MM.1S (cell line): Measurements from ENCODE around the gene TNFRSF8.

Experiments
- DNase-seq: peaks from one replicate; pipeline ENCODE4 v3.0.0-alpha.2; 2015
- H2AFZ ChIP-seq: fragments of 300-600 bp; sonication (generic); 2 replicates; pipeline ENCODE4 v1.6.0; 2016; ENCODE audit warnings: antibody characterized with exemption, low read length
- H3F3A ChIP-seq: fragments of 300-600 bp; sonication (generic); 2 replicates; pipeline ENCODE4 v1.6.1; 2016; ENCODE audit warnings: mild to moderate bottlenecking, antibody characterized with exemption, low read length, moderate library complexity, mixed read lengths; ENCODE audit not compliant: insufficient read depth
- H3K27ac ChIP-seq: fragments of 300-600 bp; sonication (generic); 2 replicates; pipeline ENCODE4 v1.5.1; 2016; ENCODE audit warnings: mild to moderate bottlenecking, low read length
- H3K27me3 ChIP-seq: fragments of 300-600 bp; sonication (generic); replicated peaks from 2 replicates; pipeline ENCODE4 v1.6.0; 2016; ENCODE audit warnings: low read length; ENCODE audit not compliant: insufficient read depth
- H3K36me3 ChIP-seq: fragments of 300-600 bp; sonication (generic); replicated peaks from 2 replicates; pipeline ENCODE4 v1.6.1; 2016; ENCODE audit warnings: mild to moderate bottlenecking, low read length, mixed read lengths; ENCODE audit not compliant: insufficient read depth
- H3K4me1 ChIP-seq: fragments of 300-600 bp; sonication (generic); 2 replicates; pipeline ENCODE4 v1.6.1; 2016; ENCODE audit warnings: low read length, mixed read lengths
- H3K4me2 ChIP-seq: fragments of 300-600 bp; sonication (generic); 2 replicates; pipeline ENCODE4 v1.6.0; 2016; ENCODE audit warnings: low read depth, low read length
- H3K4me3 ChIP-seq: fragments of 300-600 bp; sonication (generic); 2 replicates; pipeline ENCODE4 v1.5.1; 2016; ENCODE audit warnings: low read length, mixed read lengths
- H3K79me2 ChIP-seq: fragments of 300-600 bp; sonication (generic); 2 replicates; pipeline ENCODE4 v1.6.1; 2016; ENCODE audit warnings: mixed run types, low read length, mixed read lengths
- H3K9ac ChIP-seq: fragments of 300-600 bp; sonication (generic); 2 replicates; pipeline ENCODE4 v1.6.1; 2016; ENCODE audit warnings: low read length, mixed read lengths
- H3K9me2 ChIP-seq: fragments of 300-600 bp; sonication (generic); replicated peaks from 2 replicates; pipeline ENCODE4 v1.6.1; 2016; ENCODE audit warnings: mild to moderate bottlenecking, low read length, mixed read lengths; ENCODE audit not compliant: insufficient read depth
- H3K9me3 ChIP-seq: fragments of 300-600 bp; sonication (generic); replicated peaks from 2 replicates; pipeline ENCODE4 v1.6.1; 2016; ENCODE audit warnings: mild to moderate bottlenecking, low read length, mixed read lengths; ENCODE audit not compliant: insufficient read depth
- H4K20me1 ChIP-seq: fragments of 300-600 bp; sonication (generic); 2 replicates; pipeline ENCODE4 v1.6.1; 2016; ENCODE audit warnings: mild to moderate bottlenecking, low read length, moderate library complexity, mixed read lengths; ENCODE audit not compliant: insufficient read depth
- CTCF ChIP-seq: fragments of 300-600 bp; sonication (generic); IDR thresholded peaks from 2 replicates; pipeline ENCODE4 v1.5.1; 2016; ENCODE audit warnings: antibody characterized with exemption, low read length, mixed read lengths
- EZH2 ChIP-seq: fragments of 300-600 bp; sonication (generic); optimal IDR thresholded peaks from 2 replicates; pipeline ENCODE3; 2017; ENCODE audit warnings: low read depth, mild to moderate bottlenecking, antibody characterized with exemption, low read length, mixed read lengths
- EZH2phosphoT487 ChIP-seq: fragments of 300-600 bp; sonication (generic); IDR thresholded peaks from 2 replicates; pipeline ENCODE4 v1.6.1; 2018; ENCODE audit warnings: antibody characterized with exemption, low read length

Gene TNFRSF8

GRCh38 chr1:12046749-12047119 lies 16.4 kb upstream of the TNFRSF8 start:
- no peaks in the 10 kb centered on the region for H3K9me2 ChIP-seq
- no peaks in the 10 kb centered on the region for H4K20me1 ChIP-seq
- H3K36me3 ChIP-seq = no peaks in the 10 kb centered on the region
- peak overlapping the region; percentile 83 for H3K27ac ChIP-seq
- peaks cover 31% of the 10 kb centered on the region for H3F3A ChIP-seq
- DNase-seq = no peak
- no peaks in the 10 kb centered on the region for H3K9me3 ChIP-seq
- peak overlapping the region; percentile 24; the same call in 1 of the 2 replicates for H3K9ac ChIP-seq
- H2AFZ ChIP-seq = no peak overlapping the region; the same call in 1 of the 2 replicates
- peak overlapping the region; percentile 39 for H3K4me3 ChIP-seq
- peak overlapping the region; percentile 92 for H3K4me2 ChIP-seq
- H3K4me1 ChIP-seq = peaks cover 45% of the 10 kb centered on the region
- no peaks in the 10 kb centered on the region for H3K27me3 ChIP-seq
- TF ChIP-seq EZH2phosphoT487 = no peak
- H3K79me2 ChIP-seq = no peaks in the 10 kb centered on the region

GRCh38 chr1:12047120-12047876 lies 15.8 kb upstream of the TNFRSF8 start:
- H3K4me2 ChIP-seq = peak overlapping the region; percentile 92
- no peaks in the 10 kb centered on the region for H3K9me3 ChIP-seq
- H3K27ac ChIP-seq = peak overlapping the region; percentile 83
- H3F3A ChIP-seq = peaks cover 36% of the 10 kb centered on the region
- peak overlapping the region; percentile 39 for H3K4me3 ChIP-seq
- peak overlapping the region; percentile 48; the same call in 1 of the 2 replicates for H3K9ac ChIP-seq
- no peaks in the 10 kb centered on the region for H3K36me3 ChIP-seq
- H3K79me2 ChIP-seq = no peaks in the 10 kb centered on the region
- H4K20me1 ChIP-seq = no peaks in the 10 kb centered on the region
- DNase-seq = peak; percentile 90
- H3K9me2 ChIP-seq = no peaks in the 10 kb centered on the region
- no peaks in the 10 kb centered on the region for H3K27me3 ChIP-seq
- TF ChIP-seq EZH2phosphoT487 (no peak), CTCF (no peak), EZH2 (no peak)
- peaks cover 47% of the 10 kb centered on the region for H3K4me1 ChIP-seq
- peak overlapping the region; percentile 57 for H2AFZ ChIP-seq

- no peaks in the 10 kb centered on the region for H3K9me3 ChIP-seq
- no peaks in the 10 kb centered on the region for H3K9me2 ChIP-seq
- H4K20me1 ChIP-seq = no peaks in the 10 kb centered on the region
- H3K79me2 ChIP-seq = no peaks in the 10 kb centered on the region
- no peak overlapping the region; the same call in 1 of the 2 replicates for H3K9ac ChIP-seq
- H3K36me3 ChIP-seq = no peaks in the 10 kb centered on the region
- no peak for DNase-seq
- no peak overlapping the region for H3K4me3 ChIP-seq
- peaks cover 54% of the 10 kb centered on the region for H3K4me1 ChIP-seq
- H3F3A ChIP-seq = peaks cover 41% of the 10 kb centered on the region
- H3K27ac ChIP-seq = peak overlapping the region; percentile 83; the same call in 1 of the 2 replicates
- no peak overlapping the region; the same call in 1 of the 2 replicates for H3K4me2 ChIP-seq
- TF ChIP-seq EZH2phosphoT487 (no peak), EZH2 (no peak), CTCF (no peak)
- no peak overlapping the region for H2AFZ ChIP-seq
- no peaks in the 10 kb centered on the region for H3K27me3 ChIP-seq
Measured at GRCh38 chr1:12048372-12048771, 14.7 kb upstream of the TNFRSF8 start.

- Histone ChIP-seq H3K4me2 (no peak overlapping the region), H3K79me2 (no peaks in the 10 kb centered on the region), H3K36me3 (no peaks in the 10 kb centered on the region), H4K20me1 (no peaks in the 10 kb centered on the region), H3K9me2 (no peaks in the 10 kb centered on the region), H3K27ac (no peak overlapping the region), H3K9ac (no peak overlapping the region), H3K9me3 (no peaks in the 10 kb centered on the region), H2AFZ (no peak overlapping the region), H3F3A (peaks cover 41% of the 10 kb centered on the region), H3K4me1 (peaks cover 60% of the 10 kb centered on the region), H3K4me3 (no peak overlapping the region), H3K27me3 (no peaks in the 10 kb centered on the region)
- TF ChIP-seq CTCF (no peak), EZH2 (no peak), EZH2phosphoT487 (no peak)
- no peak for DNase-seq
Measured at GRCh38 chr1:12049616-12050015, 13.5 kb upstream of the TNFRSF8 start.
